Mucosa of descending colon (tissue), 3 donors: ENCODE results near the gene CASZ1. TPM values are rescaled to one million over a fixed set of nuclear protein-coding genes. Genes with fewer than 3 reads are reported as not detected.
A peak's percentile ranks its signal among the peaks of the same experiment; 100 is the strongest.

Experiments
- ATAC-seq: fragments of 200-7000 bp; cut with Tn5 transposase; one replicate; pipeline ENCODE4 v1.9.1; 2020; ENCODE audit warnings: mild to moderate bottlenecking, moderate library complexity
- DNase-seq, 3 donors: peaks; one replicate each; pipeline ENCODE4 v3.0.0-alpha.2; 2020
- H3K36me3 ChIP-seq: fragments of 200-600 bp; one replicate; pipeline ENCODE4 v1.8.0; 2021; ENCODE audit warnings: low read depth, mild to moderate bottlenecking
- H3K4me1 ChIP-seq: fragments of 200-600 bp; one replicate; pipeline ENCODE4 v1.8.0; 2021; ENCODE audit warnings: low read depth, mild to moderate bottlenecking
- H3K4me3 ChIP-seq: fragments of 200-600 bp; one replicate; pipeline ENCODE4 v1.8.0; 2021; ENCODE audit warnings: mild to moderate bottlenecking
- H3K9me3 ChIP-seq: fragments of 200-600 bp; one replicate; pipeline ENCODE4 v1.8.0; 2021; ENCODE audit warnings: mild to moderate bottlenecking
- CTCF ChIP-seq: fragments of 200-600 bp; IDR thresholded peaks from one replicate; pipeline ENCODE4 v1.8.0; 2022; ENCODE audit warnings: antibody characterized with exemption, mild to moderate bottlenecking
- intact Hi-C, 2 donors: fragments of 100-400 bp; cut with DNase I in 1 of 2; cut with micrococcal nuclease in 1 of 2; formaldehyde crosslinking; loops; one replicate each; pipeline versions ENCODE4 v1.11.0 to v1.11.1; 2022; cut with DNase I, micrococcal nuclease
- total RNA-seq, 3 donors: library from RNA; stranded (reverse); fragmentation: NEBNext Ultra II Directional in 2 of 3; extraction: Animal tissue kit (Norgen Biotek cat#: 25700) in 2 of 3; gene quantifications; one replicate each; pipeline versions ENCODE4 v1.2.1 to v1.2.4, GENCODE V29; 2021 to 2023
- donor health status: DM: no; HTN: no; CAD: no; lungs with moderate emphysema.
- donor health status: DM: no; HTN: no; CAD: no.
- donor health status: DM: no; HTN: yes; CAD: no.

The CASZ1 gene
- total RNA-seq, 3 donors from 2014 or later: 66.5 to 110 (median 84.5) TPM

GRCh38 chr1:10767282-10767681 is 29.2 kb downstream of the CASZ1 start:
- H3K9me3 ChIP-seq: no peaks in the 10 kb centered on the region
- ATAC-seq: no peak
- no peaks in the 10 kb centered on the region for H3K36me3 ChIP-seq
- H3K4me3 ChIP-seq: no peak overlapping the region
- intact Hi-C loops: no loop called here
- peaks cover 34% of the 10 kb centered on the region for H3K4me1 ChIP-seq
- no peak for TF ChIP-seq CTCF
- no peak for DNase-seq

- no peak for TF ChIP-seq CTCF
- peak in 2 of 3 donors; percentile 80 to 89 for DNase-seq
- H3K4me1 ChIP-seq: peaks cover 48% of the 10 kb centered on the region
- no peaks in the 10 kb centered on the region for H3K36me3 ChIP-seq
- H3K9me3 ChIP-seq: no peaks in the 10 kb centered on the region
- H3K4me3 ChIP-seq: no peak overlapping the region
- peak; percentile 77 for ATAC-seq
- intact Hi-C loops: no loop called here
Measured at GRCh38 chr1:10765734-10766478, 30.5 kb downstream of the CASZ1 start.

- no peak for DNase-seq
- H3K4me1 ChIP-seq: peaks cover 54% of the 10 kb centered on the region
- H3K36me3 ChIP-seq: no peaks in the 10 kb centered on the region
- TF ChIP-seq CTCF: no peak
- intact Hi-C loops: no loop called here
- no peaks in the 10 kb centered on the region for H3K9me3 ChIP-seq
- peak; percentile 9 for ATAC-seq
- H3K4me3 ChIP-seq: no peak overlapping the region
Measured at GRCh38 chr1:10765304-10765703, 31.1 kb downstream of the CASZ1 start.

- Histone ChIP-seq H3K4me3 (no peak overlapping the region), H3K4me1 (peaks cover 62% of the 10 kb centered on the region), H3K36me3 (no peaks in the 10 kb centered on the region), H3K9me3 (no peaks in the 10 kb centered on the region)
- ATAC-seq: no peak
- DNase-seq: no peak
- no peak for TF ChIP-seq CTCF
- intact Hi-C loops: no loop called here
Measured at GRCh38 chr1:10764296-10764798, 32.1 kb downstream of the CASZ1 start.

- DNase-seq (peak in 1 of 3 donors; percentile 65), ATAC-seq (no peak)
Measured at GRCh38 chr1:10762875-10763274, 33.6 kb downstream of the CASZ1 start.

More at GRCh38 chr1:10762875-10763274, 33.6 kb downstream of the CASZ1 start:
- Histone ChIP-seq H3K36me3 (no peaks in the 10 kb centered on the region), H3K4me3 (no peak overlapping the region), H3K9me3 (no peaks in the 10 kb centered on the region), H3K4me1 (peaks cover 76% of the 10 kb centered on the region)
- TF ChIP-seq CTCF: no peak
- intact Hi-C loops: no loop called here
